HFFc6 (cell line): ENCODE results near the gene CCP110. TPM values are rescaled to one million over a fixed set of nuclear protein-coding genes. Genes with fewer than 3 reads are reported as not detected.

Source experiments
- DNase-seq: peaks from one replicate; pipeline ENCODE4 v3.0.0-alpha.2; 2018
- H3K27ac Mint-ChIP-seq: 2 replicates; pipeline ENCODE4 v1.8.0; 2020; ENCODE audit warnings: mild to moderate bottlenecking, mixed read lengths
- H3K27me3 Mint-ChIP-seq: 2 replicates; pipeline ENCODE4 v1.8.0; 2021; ENCODE audit warnings: mild to moderate bottlenecking, moderate library complexity, mixed read lengths; ENCODE audit not compliant: insufficient read depth
- H3K36me3 Mint-ChIP-seq: 2 replicates; pipeline ENCODE4 v1.8.0; 2021; ENCODE audit warnings: low read depth, mixed read lengths
- H3K4me1 Mint-ChIP-seq: 2 replicates; pipeline ENCODE4 v1.8.0; 2020; ENCODE audit warnings: low read depth, mixed read lengths
- H3K4me3 Mint-ChIP-seq: 2 replicates; pipeline ENCODE4 v1.8.0; 2020; ENCODE audit warnings: mild to moderate bottlenecking, moderate library complexity, mixed read lengths
- H3K9me3 Mint-ChIP-seq: 2 replicates; pipeline ENCODE4 v1.8.0; 2020; ENCODE audit warnings: mild to moderate bottlenecking, mixed read lengths
- long read RNA-seq: library from polyadenylated mRNA; unstranded; transcript quantifications from one replicate; pipeline ENCODE4 v2.0.0, GENCODE V29; 2019
- total RNA-seq, 6 experiments: library from RNA; stranded (reverse); fragmentation: NEBNext Ultra II Directional; extraction: Animal tissue kit (Norgen Biotek cat#: 25700); gene quantifications; 2 replicates in 1 of 6; 3 replicates in 5 of 6; pipeline ENCODE4 v1.2.3, GENCODE V29; 2021
- TF ChIP-seq, protein P1 (sequence below): fragments of 200-600 bp; sonication (generic); IDR thresholded peaks from 2 replicates; pipeline ENCODE4 v1.5.0; 2021; ENCODE audit warnings: antibody characterized with exemption, mild to moderate bottlenecking

Gene CCP110, protein sequence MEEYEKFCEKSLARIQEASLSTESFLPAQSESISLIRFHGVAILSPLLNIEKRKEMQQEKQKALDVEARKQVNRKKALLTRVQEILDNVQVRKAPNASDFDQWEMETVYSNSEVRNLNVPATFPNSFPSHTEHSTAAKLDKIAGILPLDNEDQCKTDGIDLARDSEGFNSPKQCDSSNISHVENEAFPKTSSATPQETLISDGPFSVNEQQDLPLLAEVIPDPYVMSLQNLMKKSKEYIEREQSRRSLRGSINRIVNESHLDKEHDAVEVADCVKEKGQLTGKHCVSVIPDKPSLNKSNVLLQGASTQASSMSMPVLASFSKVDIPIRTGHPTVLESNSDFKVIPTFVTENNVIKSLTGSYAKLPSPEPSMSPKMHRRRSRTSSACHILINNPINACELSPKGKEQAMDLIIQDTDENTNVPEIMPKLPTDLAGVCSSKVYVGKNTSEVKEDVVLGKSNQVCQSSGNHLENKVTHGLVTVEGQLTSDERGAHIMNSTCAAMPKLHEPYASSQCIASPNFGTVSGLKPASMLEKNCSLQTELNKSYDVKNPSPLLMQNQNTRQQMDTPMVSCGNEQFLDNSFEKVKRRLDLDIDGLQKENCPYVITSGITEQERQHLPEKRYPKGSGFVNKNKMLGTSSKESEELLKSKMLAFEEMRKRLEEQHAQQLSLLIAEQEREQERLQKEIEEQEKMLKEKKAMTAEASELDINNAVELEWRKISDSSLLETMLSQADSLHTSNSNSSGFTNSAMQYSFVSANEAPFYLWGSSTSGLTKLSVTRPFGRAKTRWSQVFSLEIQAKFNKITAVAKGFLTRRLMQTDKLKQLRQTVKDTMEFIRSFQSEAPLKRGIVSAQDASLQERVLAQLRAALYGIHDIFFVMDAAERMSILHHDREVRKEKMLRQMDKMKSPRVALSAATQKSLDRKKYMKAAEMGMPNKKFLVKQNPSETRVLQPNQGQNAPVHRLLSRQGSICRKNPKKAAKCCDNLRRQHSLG
- total RNA-seq = 10 to 100 TPM; 12.7 to 18.2 (median 16.5) TPM
- long read RNA-seq, full-length matches to known transcripts = 1 of 18 reads
- long read RNA-seq, partial matches to known transcripts = 15 of 18 reads
- long read RNA-seq, other reads (novel, unspliced or antisense) = 2 of 18 reads

GRCh38 chr16:19523559-19524355 lies at the start of gene CCP110:
Gene CCP110 (plus strand): TSS chr16:19523942. CDS start chr16:19527882, 3,940 bp downstream.
- TF ChIP-seq, protein P1, sequence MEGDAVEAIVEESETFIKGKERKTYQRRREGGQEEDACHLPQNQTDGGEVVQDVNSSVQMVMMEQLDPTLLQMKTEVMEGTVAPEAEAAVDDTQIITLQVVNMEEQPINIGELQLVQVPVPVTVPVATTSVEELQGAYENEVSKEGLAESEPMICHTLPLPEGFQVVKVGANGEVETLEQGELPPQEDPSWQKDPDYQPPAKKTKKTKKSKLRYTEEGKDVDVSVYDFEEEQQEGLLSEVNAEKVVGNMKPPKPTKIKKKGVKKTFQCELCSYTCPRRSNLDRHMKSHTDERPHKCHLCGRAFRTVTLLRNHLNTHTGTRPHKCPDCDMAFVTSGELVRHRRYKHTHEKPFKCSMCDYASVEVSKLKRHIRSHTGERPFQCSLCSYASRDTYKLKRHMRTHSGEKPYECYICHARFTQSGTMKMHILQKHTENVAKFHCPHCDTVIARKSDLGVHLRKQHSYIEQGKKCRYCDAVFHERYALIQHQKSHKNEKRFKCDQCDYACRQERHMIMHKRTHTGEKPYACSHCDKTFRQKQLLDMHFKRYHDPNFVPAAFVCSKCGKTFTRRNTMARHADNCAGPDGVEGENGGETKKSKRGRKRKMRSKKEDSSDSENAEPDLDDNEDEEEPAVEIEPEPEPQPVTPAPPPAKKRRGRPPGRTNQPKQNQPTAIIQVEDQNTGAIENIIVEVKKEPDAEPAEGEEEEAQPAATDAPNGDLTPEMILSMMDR = no peak
- H3K4me3 Mint-ChIP-seq = peak within 1 kb of the TSS; percentile 96
- peaks cover 11% of the 10 kb centered on the region; the same call in 1 of the 2 replicates for H3K36me3 Mint-ChIP-seq
- DNase-seq = peak; percentile 97
- H3K27ac Mint-ChIP-seq = peak within 1 kb of the TSS; percentile 93
- no peaks in the 10 kb centered on the region for H3K27me3 Mint-ChIP-seq
- H3K9me3 Mint-ChIP-seq = no peaks in the 10 kb centered on the region
- H3K4me1 Mint-ChIP-seq = peaks cover 49% of the 10 kb centered on the region

DNA sequence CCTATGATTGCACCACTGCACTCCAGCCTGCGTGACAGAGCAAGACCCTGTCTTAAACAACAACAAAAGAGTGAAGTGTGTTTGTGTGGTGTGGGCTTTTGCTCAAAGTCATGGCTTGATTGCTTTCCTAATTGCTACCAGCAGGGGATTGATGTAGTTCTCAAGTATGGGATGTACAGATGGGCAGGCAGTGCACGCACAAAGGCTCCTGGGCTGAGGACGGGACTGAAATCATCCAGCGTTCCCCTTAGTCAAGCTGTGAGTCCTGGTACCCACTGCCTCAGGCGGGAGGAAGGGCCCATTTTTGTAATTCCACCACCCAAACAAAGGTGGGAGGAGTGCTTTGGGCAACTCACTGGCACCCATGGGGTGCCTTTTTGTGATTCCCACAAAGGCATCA lies 49.1 kb upstream of the CCP110 start:
- TF ChIP-seq, protein P1 = no peak
- H3K27me3 Mint-ChIP-seq = peaks cover 17% of the 10 kb centered on the region
- no peak for DNase-seq
- H3K9me3 Mint-ChIP-seq = no peaks in the 10 kb centered on the region
- H3K27ac Mint-ChIP-seq = no peak overlapping the region
- no peak overlapping the region for H3K4me3 Mint-ChIP-seq
- H3K4me1 Mint-ChIP-seq = no peaks in the 10 kb centered on the region
- no peaks in the 10 kb centered on the region for H3K36me3 Mint-ChIP-seq

DNA sequence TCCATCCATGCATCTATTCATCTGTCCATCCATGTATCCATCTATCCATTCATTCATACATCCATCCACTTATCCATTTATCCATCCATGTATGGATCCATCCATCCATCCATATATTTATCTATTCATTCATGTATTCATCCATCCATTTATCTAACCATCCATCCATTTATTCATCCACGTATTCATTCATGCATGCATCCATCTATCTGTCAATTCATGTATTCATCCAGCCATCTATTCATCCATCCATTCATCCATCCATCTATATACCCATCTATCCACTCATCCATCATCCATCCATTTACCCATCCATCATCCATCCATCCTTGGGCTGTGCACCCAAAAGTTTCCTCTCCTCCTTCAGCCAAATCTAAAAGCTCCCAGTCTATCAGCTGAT lies 45.2 kb upstream of the CCP110 start:
- Mint-ChIP-seq H3K36me3 (no peaks in the 10 kb centered on the region), H3K4me1 (no peaks in the 10 kb centered on the region), H3K27me3 (peaks cover 10% of the 10 kb centered on the region), H3K9me3 (no peaks in the 10 kb centered on the region), H3K4me3 (no peak overlapping the region), H3K27ac (no peak overlapping the region)
- TF ChIP-seq, protein P1 = no peak
- no peak for DNase-seq

DNA sequence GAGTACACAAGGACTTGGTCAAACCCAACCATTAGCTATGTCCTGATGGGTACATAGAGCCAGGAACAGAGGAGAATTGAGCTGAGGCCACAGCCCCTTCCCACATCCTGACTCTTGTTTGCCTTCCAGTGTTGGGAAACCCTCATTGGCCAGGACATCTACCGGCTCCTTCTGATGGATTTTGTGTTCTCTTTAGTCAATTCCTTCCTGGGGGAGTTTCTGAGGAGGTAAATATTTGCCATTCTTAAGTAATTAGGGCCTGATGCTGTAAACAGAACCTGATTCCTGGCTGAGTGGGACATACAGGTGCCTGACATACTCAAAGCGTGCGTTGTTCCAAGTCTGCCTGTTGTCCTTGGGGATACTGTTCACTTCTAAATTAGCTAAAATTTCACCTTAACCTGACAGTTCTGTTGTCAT lies 44.4 kb upstream of the CCP110 start:
- Mint-ChIP-seq H3K27me3 (peaks cover 9% of the 10 kb centered on the region), H3K4me1 (no peaks in the 10 kb centered on the region), H3K27ac (no peak overlapping the region), H3K36me3 (no peaks in the 10 kb centered on the region), H3K9me3 (no peaks in the 10 kb centered on the region), H3K4me3 (no peak overlapping the region)
- no peak for DNase-seq
- TF ChIP-seq, protein P1 = no peak

DNA sequence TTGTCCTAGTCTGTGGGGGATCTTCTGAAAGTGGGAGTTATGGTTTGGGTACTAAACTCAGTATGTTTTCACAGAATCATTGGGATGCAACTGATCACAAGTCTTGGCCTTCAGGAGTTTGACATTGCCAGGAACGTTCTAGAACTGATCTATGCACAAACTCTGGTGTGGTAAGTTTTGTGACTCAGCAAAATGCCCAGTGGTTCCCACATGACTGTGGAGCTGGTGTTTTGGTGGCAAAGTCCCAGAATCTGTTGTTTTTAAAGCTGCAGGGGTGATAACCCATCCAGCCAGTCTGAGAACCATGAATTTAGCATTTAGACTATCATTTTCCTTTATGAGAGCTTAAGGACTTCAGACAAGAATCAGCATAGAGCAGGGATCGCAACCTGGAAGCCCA lies 42.4 kb upstream of the CCP110 start:
- Mint-ChIP-seq H3K27ac (no peak overlapping the region), H3K4me1 (no peaks in the 10 kb centered on the region), H3K36me3 (no peaks in the 10 kb centered on the region), H3K4me3 (no peak overlapping the region), H3K9me3 (no peaks in the 10 kb centered on the region), H3K27me3 (peaks cover 20% of the 10 kb centered on the region)
- TF ChIP-seq, protein P1 = no peak
- DNase-seq = no peak
